Mesendoderm (in vitro differentiated cells): ENCODE data around the gene ARMH2.

Experiments used
- DNase-seq: peaks from one replicate; pipeline ENCODE4 v3.0.0; 2013
- H2AK5ac ChIP-seq: 2 replicates; pipeline ENCODE4 v1.6.1; 2013; ENCODE audit warnings: low read length, inconsistent platforms
- H2BK120ac ChIP-seq: 2 replicates; pipeline ENCODE4 v1.6.1; 2013; ENCODE audit warnings: low read depth, mild to moderate bottlenecking, low read length, moderate library complexity, mixed read lengths
- H2BK15ac ChIP-seq: replicated peaks from 2 replicates; pipeline ENCODE4 v1.6.1; 2013; ENCODE audit warnings: low read depth, mild to moderate bottlenecking, moderate library complexity
- H2BK5ac ChIP-seq: 2 replicates; pipeline ENCODE4 v1.6.1; 2013; ENCODE audit warnings: low read length, inconsistent platforms
- H3K18ac ChIP-seq: 2 replicates; pipeline ENCODE4 v1.6.1; 2013; ENCODE audit warnings: mild to moderate bottlenecking, low read length, mixed read lengths
- H3K23ac ChIP-seq: one replicate; pipeline ENCODE4 v1.6.1; 2013; ENCODE audit warnings: low read length
- H3K27ac ChIP-seq: 2 replicates; pipeline ENCODE4 v1.5.1; 2013; ENCODE audit warnings: low read depth, mild to moderate bottlenecking, inconsistent platforms, low read length, moderate library complexity
- H3K27me3 ChIP-seq: 2 replicates; pipeline ENCODE4 v1.6.1; 2013; ENCODE audit warnings: low read length, control low read depth, mild to moderate bottlenecking, inconsistent platforms; ENCODE audit not compliant: insufficient read depth, poor library complexity
- H3K36me3 ChIP-seq: 2 replicates; pipeline ENCODE4 v1.6.1; 2013; ENCODE audit warnings: low read length, inconsistent platforms; ENCODE audit not compliant: control insufficient read depth, insufficient read depth
- H3K4ac ChIP-seq: one replicate; pipeline ENCODE4 v1.6.1; 2013; ENCODE audit warnings: low read depth, mild to moderate bottlenecking, low read length, moderate library complexity
- H3K4me1 ChIP-seq: 2 replicates; pipeline ENCODE4 v1.6.1; 2013; ENCODE audit warnings: low read depth, low read length, inconsistent platforms; ENCODE audit not compliant: control insufficient read depth
- H3K4me2 ChIP-seq: 2 replicates; pipeline ENCODE4 v1.6.1; 2013; ENCODE audit warnings: low read length
- H3K4me3 ChIP-seq: 2 replicates; pipeline ENCODE4 v1.5.1; 2013; ENCODE audit warnings: mild to moderate bottlenecking, low read length
- H3K56ac ChIP-seq: one replicate; pipeline ENCODE4 v1.6.1; 2013; ENCODE audit warnings: low read length
- H3K79me1 ChIP-seq: 2 replicates; pipeline ENCODE4 v1.6.1; 2013; ENCODE audit warnings: low read length, inconsistent platforms
- H3K79me2 ChIP-seq: 2 replicates; pipeline ENCODE4 v1.6.1; 2013; ENCODE audit warnings: mild to moderate bottlenecking, low read length; ENCODE audit not compliant: control insufficient read depth, insufficient read depth
- H3K9ac ChIP-seq: 2 replicates; pipeline ENCODE4 v1.6.1; 2013; ENCODE audit warnings: low read length, inconsistent platforms
- H4K5ac ChIP-seq: one replicate; pipeline ENCODE4 v1.6.1; 2013; ENCODE audit warnings: low read length
- H4K8ac ChIP-seq: one replicate; pipeline ENCODE4 v1.6.1; 2013; ENCODE audit warnings: low read depth, mild to moderate bottlenecking, control low read depth, low read length, moderate library complexity
- WGBS: extraction: QIAGEN DNeasy Blood & Tissue Kit; methylation state at CpG from one replicate; pipeline ENCODE4 v1.1.7; 2013; ENCODE audit warnings: low lambda C conversion rate, missing lambda C conversion rate; ENCODE audit not compliant: insufficient coverage; ENCODE audit errors: extremely low coverage; 5-methylcytosine and 5-hydroxymethylcytosine counted together

ARMH2 gene

DNA sequence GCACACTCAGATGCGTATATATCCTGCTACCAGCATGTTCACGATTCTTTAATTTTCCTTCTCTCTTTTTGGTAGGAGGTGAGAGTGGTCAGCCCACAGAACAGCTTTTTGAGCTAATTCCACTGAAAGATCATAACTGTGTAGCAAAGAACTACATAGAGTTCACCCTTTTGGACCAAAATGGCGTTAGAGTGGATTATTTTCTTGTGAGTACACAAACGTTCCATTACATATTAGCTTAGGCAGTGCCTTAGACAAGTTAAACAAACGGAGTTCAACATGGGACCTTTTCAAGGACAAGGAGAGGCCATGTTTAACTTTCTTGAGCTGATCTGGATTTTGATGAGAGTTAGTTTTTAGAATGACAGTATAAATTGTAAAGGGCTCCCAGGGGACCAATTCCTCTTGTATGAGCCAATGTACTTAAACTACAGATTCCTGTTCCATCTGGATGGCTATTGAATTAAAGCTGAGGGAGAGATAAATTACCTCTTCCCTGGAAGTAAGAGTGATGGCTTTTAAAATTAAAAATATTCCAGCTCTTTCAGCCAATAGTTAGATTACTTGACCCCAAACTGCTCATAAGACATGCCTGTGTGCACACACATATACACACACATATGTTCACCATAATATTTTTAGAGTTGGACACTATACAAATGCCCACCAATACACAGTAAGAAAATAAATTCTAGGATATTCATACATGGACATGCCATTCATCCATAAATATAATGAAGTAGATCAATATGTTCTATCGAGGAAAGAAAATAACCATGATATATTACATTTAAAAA, 25.6 kb upstream of the ARMH2 start:
- no peak overlapping the region for H3K27ac ChIP-seq
- no peak overlapping the region for H3K4me2 ChIP-seq

DNA sequence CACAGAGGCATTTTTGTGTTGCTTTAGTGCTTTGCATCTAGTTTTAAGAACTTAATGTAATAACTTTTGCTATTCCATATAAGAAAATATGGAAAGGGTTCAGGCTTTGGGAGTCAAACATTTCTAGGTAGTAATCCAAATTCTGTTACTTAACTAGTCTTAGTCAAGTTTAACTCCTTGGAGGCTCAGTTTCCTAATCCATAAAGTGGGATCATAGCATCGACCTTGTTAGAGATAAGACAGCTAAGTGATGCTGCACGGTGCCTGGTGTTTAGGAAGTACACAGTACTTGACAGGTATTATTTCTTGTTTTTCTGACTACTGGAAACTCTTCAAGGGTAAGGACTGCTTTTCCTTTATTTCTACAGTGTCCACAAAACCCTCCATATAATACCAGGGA, 24.5 kb upstream of the ARMH2 start:
- Histone ChIP-seq H2BK5ac (no peak overlapping the region), H3K36me3 (no peaks in the 10 kb centered on the region), H2AK5ac (no peak overlapping the region), H3K4me3 (no peak overlapping the region), H3K79me1 (no peaks in the 10 kb centered on the region), H3K18ac (no peak overlapping the region), H4K5ac (no peak overlapping the region), H3K4me2 (no peak overlapping the region), H3K79me2 (no peaks in the 10 kb centered on the region), H2BK120ac (no peak overlapping the region), H3K4ac (no peak overlapping the region), H4K8ac (no peak overlapping the region), H3K9ac (no peak overlapping the region), H3K4me1 (no peaks in the 10 kb centered on the region), H3K56ac (no peak overlapping the region), H3K27me3 (no peaks in the 10 kb centered on the region), H2BK15ac (no peak overlapping the region), H3K23ac (no peak overlapping the region), H3K27ac (no peak overlapping the region)
- WGBS: no CpG with 5 or more reads among the region's 2 CpGs
- DNase-seq: no peak

More for the DNA sequence above, 25.6 kb upstream of the ARMH2 start:
- H3K79me1 ChIP-seq: no peaks in the 10 kb centered on the region
- WGBS: no CpG with 5 or more reads among the region's 6 CpGs
- no peaks in the 10 kb centered on the region for H3K4me1 ChIP-seq
- no peak overlapping the region for H2BK120ac ChIP-seq
- no peak overlapping the region for H2AK5ac ChIP-seq
- no peak for DNase-seq
- no peaks in the 10 kb centered on the region for H3K79me2 ChIP-seq
- H4K5ac ChIP-seq: no peak overlapping the region
- no peak overlapping the region for H4K8ac ChIP-seq
- H3K4me3 ChIP-seq: no peak overlapping the region
- no peak overlapping the region for H2BK5ac ChIP-seq
- H3K18ac ChIP-seq: no peak overlapping the region
- no peak overlapping the region for H3K4ac ChIP-seq
- no peaks in the 10 kb centered on the region for H3K36me3 ChIP-seq
- no peak overlapping the region for H3K9ac ChIP-seq
- H2BK15ac ChIP-seq: no peak overlapping the region
- H3K23ac ChIP-seq: no peak overlapping the region
- H3K27me3 ChIP-seq: no peaks in the 10 kb centered on the region
- no peak overlapping the region for H3K56ac ChIP-seq

DNA sequence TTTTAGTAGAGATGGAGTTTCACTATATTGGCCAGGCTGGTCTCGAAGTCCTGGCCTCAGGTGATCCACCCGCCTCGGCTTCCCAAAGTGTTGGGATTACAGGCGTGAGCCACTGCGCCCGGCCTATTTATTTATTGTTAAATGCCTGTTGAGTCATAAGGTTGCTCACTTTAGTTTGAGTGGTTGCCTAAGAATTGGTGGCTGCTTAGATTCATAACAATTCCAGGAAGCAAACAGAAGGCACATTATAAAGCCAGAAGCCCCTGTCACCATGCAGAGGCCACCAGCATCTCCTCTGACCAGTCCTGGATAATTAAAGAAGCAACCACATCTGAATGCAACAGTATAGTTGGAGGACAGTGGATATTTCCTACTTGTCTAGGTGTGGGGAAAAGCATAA, 24.0 kb upstream of the ARMH2 start:
- Histone ChIP-seq H3K56ac (no peak overlapping the region), H3K9ac (no peak overlapping the region), H3K79me2 (no peaks in the 10 kb centered on the region), H3K27ac (no peak overlapping the region), H3K4me3 (no peak overlapping the region), H3K23ac (no peak overlapping the region), H2AK5ac (no peak overlapping the region), H4K5ac (no peak overlapping the region), H3K4ac (no peak overlapping the region), H3K36me3 (no peaks in the 10 kb centered on the region), H2BK120ac (no peak overlapping the region), H3K18ac (no peak overlapping the region), H2BK5ac (no peak overlapping the region), H3K4me2 (no peak overlapping the region), H3K79me1 (no peaks in the 10 kb centered on the region), H4K8ac (no peak overlapping the region), H3K4me1 (no peaks in the 10 kb centered on the region), H3K27me3 (no peaks in the 10 kb centered on the region), H2BK15ac (no peak overlapping the region)
- no peak for DNase-seq
- no CpG with 5 or more reads among the region's 6 CpGs for WGBS

DNA sequence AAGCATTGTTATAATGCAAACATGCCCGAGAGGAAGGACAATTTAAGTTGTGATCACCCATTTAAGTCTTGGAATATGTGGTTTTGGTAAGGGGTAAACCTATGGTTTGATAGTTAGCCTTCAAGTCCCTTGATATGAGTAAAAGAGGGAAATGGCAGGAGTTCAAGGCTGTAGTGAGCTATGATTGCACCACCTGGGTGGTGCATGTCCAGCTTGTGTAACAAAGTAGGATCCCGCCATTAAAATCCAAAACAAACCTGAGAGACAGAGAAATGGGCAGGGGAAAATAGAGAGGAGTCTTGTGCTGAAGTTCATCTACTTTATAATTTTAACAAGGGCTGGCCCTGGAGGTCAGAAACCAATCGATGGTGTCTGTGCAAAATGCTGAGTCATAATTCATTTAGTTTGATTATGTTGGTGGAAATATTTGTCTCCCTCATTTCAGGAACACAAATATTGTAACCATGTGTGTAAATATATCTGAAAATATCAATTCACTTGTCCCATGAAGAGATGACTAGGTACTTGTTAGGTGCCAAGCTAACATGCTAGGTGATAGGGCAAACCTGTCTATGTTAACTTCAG, 23.2 kb upstream of the ARMH2 start:
- no peaks in the 10 kb centered on the region for H3K79me2 ChIP-seq
- no peak for DNase-seq
- H3K36me3 ChIP-seq: no peaks in the 10 kb centered on the region
- H4K8ac ChIP-seq: no peak overlapping the region
- no peak overlapping the region for H3K9ac ChIP-seq
- no peak overlapping the region for H2BK120ac ChIP-seq
- no peaks in the 10 kb centered on the region for H3K79me1 ChIP-seq
- no peak overlapping the region for H2AK5ac ChIP-seq
- WGBS: no CpG with 5 or more reads among the region's 3 CpGs
- H3K27ac ChIP-seq: no peak overlapping the region
- H3K56ac ChIP-seq: no peak overlapping the region
- H3K27me3 ChIP-seq: no peaks in the 10 kb centered on the region
- no peak overlapping the region for H3K4me3 ChIP-seq
- no peak overlapping the region for H4K5ac ChIP-seq
- no peak overlapping the region for H3K18ac ChIP-seq
- H3K23ac ChIP-seq: no peak overlapping the region
- no peaks in the 10 kb centered on the region for H3K4me1 ChIP-seq
- no peak overlapping the region for H2BK15ac ChIP-seq
- no peak overlapping the region for H3K4ac ChIP-seq
- H2BK5ac ChIP-seq: no peak overlapping the region
- H3K4me2 ChIP-seq: no peak overlapping the region

DNA sequence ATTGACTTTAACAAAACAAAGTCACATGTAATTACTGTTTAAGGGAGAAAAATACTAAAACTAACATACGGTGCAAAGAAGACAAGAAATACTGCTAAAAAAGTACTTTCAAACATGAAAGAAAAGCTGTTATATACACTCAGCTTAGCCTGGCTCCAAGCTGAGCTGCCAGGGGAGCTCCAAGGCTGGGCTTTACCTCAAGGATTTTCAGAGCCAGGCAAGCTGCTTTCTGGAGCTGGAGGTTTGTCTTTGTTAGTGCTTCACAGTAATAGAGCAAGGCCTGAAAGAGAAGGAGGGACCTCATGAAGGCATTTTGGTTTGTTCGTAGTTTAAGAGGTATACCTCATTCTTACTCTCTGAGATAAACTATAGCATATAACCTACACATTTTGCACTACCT, 19.6 kb upstream of the ARMH2 start:
- Histone ChIP-seq H3K18ac (no peak overlapping the region), H2BK15ac (no peak overlapping the region), H2AK5ac (no peak overlapping the region), H3K79me2 (no peaks in the 10 kb centered on the region), H3K36me3 (no peaks in the 10 kb centered on the region), H3K56ac (no peak overlapping the region), H2BK120ac (no peak overlapping the region), H3K9ac (no peak overlapping the region), H3K4me1 (no peaks in the 10 kb centered on the region), H3K4me3 (no peak overlapping the region), H2BK5ac (no peak overlapping the region), H4K5ac (no peak overlapping the region), H3K23ac (no peak overlapping the region), H4K8ac (no peak overlapping the region), H3K79me1 (no peaks in the 10 kb centered on the region), H3K27ac (no peak overlapping the region), H3K4ac (no peak overlapping the region), H3K4me2 (no peak overlapping the region), H3K27me3 (no peaks in the 10 kb centered on the region)
- no peak for DNase-seq
- WGBS: no CpG with 5 or more reads among the region's 2 CpGs
